ENCODE data around the gene FCER2.
A peak's percentile ranks its signal among the peaks of the same experiment; 100 is the strongest.

DNA sequence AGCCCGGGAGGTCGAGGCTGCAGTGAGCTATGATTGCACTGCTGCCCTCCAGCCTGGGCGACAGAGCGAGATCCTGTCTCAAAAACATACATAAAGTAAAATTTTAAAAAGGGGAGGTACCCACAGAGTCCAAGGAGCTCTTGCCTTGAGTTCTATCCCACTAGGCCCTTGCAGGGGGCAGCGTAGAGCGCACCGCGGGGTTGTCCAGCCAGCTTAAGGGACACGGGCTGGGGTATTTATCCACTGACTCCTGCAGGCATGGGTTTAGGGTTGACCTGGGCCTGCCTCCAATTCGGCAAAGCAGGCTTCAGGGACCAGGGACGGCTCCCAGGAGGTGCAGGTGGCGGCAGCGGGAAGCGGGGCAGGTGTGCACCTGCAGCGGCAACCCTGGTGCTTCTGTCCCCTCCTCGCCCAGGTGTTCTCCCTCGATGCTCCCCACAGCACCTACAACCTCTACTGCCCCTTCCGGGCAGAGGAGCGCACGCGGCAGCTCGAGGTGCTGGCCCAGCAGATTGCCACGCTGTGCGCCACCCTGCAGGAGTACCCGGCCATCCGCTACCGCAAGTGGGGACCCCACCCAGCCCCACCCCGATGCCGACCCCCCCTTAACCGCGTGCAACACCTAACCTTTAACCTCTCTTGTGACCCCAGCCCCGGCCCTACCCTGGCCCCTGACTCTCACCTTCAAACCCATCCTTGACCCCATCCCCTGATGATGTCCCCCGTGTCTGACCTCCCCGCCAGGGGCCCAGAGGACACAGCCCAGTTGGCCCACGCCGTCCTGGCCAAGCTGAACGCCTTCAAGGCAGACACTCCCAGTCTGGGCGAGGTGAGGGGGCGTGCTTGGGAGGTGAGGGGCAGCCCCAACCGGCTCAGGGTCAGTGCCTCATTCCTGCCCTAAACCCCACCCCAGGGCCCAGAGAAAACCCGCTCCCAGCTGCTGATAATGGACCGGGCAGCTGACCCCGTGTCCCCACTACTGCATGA lies 60.3 kb downstream of the FCER2 start:
- TF ChIP-seq MAFK (IDR thresholded peaks at IDR 0.05; ENCODE audit: low read depth, low read length) (no peak), MXI1 (IDR thresholded peaks at IDR 0.05; ENCODE audit: borderline replicate concordance, low read depth, low read length) (no peak), POLR2A (IDR thresholded peaks at IDR 0.05; ENCODE audit: low read depth, low read length) (no peak), MAZ (IDR thresholded peaks at IDR 0.05; ENCODE audit: borderline replicate concordance, low read depth, low read length) (no peak), CEBPB (IDR thresholded peaks at IDR 0.05; ENCODE audit: low read depth, low read length) (no peak), FOS (IDR thresholded peaks at IDR 0.05; ENCODE audit: low read depth, low read length) (no peak), RCOR1 (IDR thresholded peaks at IDR 0.05; ENCODE audit: insufficient replicate concordance, low read length) (no peak), SMC3 (IDR thresholded peaks at IDR 0.05; ENCODE audit: low read depth, low read length) (no peak), RAD21 (IDR thresholded peaks at IDR 0.05; ENCODE audit: low read length) (no peak), BHLHE40 (IDR thresholded peaks at IDR 0.05; ENCODE audit: low read depth, low read length) (no peak)
- TF ChIP-seq, protein P1, sequence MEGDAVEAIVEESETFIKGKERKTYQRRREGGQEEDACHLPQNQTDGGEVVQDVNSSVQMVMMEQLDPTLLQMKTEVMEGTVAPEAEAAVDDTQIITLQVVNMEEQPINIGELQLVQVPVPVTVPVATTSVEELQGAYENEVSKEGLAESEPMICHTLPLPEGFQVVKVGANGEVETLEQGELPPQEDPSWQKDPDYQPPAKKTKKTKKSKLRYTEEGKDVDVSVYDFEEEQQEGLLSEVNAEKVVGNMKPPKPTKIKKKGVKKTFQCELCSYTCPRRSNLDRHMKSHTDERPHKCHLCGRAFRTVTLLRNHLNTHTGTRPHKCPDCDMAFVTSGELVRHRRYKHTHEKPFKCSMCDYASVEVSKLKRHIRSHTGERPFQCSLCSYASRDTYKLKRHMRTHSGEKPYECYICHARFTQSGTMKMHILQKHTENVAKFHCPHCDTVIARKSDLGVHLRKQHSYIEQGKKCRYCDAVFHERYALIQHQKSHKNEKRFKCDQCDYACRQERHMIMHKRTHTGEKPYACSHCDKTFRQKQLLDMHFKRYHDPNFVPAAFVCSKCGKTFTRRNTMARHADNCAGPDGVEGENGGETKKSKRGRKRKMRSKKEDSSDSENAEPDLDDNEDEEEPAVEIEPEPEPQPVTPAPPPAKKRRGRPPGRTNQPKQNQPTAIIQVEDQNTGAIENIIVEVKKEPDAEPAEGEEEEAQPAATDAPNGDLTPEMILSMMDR (conservative IDR thresholded peaks at IDR 0.05; ENCODE audit: low read depth, low read length): 0 out of 2 replicates have a peak, but pooled peaks have one; percentile 6
- TF ChIP-seq, protein P2, sequence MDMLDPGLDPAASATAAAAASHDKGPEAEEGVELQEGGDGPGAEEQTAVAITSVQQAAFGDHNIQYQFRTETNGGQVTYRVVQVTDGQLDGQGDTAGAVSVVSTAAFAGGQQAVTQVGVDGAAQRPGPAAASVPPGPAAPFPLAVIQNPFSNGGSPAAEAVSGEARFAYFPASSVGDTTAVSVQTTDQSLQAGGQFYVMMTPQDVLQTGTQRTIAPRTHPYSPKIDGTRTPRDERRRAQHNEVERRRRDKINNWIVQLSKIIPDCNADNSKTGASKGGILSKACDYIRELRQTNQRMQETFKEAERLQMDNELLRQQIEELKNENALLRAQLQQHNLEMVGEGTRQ (IDR thresholded peaks at IDR 0.05; ENCODE audit: low read depth, low read length): no peak
- TF ChIP-seq, protein P3, sequence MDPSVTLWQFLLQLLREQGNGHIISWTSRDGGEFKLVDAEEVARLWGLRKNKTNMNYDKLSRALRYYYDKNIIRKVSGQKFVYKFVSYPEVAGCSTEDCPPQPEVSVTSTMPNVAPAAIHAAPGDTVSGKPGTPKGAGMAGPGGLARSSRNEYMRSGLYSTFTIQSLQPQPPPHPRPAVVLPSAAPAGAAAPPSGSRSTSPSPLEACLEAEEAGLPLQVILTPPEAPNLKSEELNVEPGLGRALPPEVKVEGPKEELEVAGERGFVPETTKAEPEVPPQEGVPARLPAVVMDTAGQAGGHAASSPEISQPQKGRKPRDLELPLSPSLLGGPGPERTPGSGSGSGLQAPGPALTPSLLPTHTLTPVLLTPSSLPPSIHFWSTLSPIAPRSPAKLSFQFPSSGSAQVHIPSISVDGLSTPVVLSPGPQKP (IDR thresholded peaks at IDR 0.05; ENCODE audit: borderline replicate concordance, low read depth, low read length): no peak
